Endothelial cell of coronary artery (primary cell): ENCODE data around the gene GPR27. TPM values are rescaled to one million over a fixed set of nuclear protein-coding genes. Genes with fewer than 3 reads are reported as not detected.

Source experiments
- total RNA-seq: library from RNA; depleted of rRNA; stranded (reverse); fragments of >200 nt; gene quantifications from 2 replicates; pipeline ENCODE4 v1.2.3, GENCODE V29; 2014

The GPR27 gene, protein sequence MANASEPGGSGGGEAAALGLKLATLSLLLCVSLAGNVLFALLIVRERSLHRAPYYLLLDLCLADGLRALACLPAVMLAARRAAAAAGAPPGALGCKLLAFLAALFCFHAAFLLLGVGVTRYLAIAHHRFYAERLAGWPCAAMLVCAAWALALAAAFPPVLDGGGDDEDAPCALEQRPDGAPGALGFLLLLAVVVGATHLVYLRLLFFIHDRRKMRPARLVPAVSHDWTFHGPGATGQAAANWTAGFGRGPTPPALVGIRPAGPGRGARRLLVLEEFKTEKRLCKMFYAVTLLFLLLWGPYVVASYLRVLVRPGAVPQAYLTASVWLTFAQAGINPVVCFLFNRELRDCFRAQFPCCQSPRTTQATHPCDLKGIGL
- not detected in 2 replicates for total RNA-seq

DNA sequence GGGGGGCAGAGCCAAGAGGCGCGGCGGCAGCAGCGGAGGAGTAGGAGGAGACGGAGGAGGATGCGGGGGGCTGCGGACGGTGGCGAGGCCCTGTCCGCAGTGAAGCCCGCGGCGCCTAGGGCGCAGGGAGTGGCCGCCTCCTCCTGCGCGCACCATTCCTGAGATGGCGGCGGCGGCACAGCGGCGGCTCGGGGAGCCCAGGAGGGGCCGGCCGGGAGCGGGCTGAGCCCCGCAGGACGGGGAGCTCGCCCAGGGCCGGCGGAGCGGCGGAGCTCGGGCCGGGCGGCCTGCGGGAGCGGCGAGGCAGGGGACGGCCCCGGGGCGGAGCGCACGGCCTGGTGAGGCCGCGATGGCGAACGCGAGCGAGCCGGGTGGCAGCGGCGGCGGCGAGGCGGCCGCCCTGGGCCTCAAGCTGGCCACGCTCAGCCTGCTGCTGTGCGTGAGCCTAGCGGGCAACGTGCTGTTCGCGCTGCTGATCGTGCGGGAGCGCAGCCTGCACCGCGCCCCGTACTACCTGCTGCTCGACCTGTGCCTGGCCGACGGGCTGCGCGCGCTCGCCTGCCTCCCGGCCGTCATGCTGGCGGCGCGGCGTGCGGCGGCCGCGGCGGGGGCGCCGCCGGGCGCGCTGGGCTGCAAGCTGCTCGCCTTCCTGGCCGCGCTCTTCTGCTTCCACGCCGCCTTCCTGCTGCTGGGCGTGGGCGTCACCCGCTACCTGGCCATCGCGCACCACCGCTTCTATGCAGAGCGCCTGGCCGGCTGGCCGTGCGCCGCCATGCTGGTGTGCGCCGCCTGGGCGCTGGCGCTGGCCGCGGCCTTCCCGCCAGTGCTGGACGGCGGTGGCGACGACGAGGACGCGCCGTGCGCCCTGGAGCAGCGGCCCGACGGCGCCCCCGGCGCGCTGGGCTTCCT lies at the start of gene GPR27:
Gene GPR27 (plus strand): TSS at position 155 of the 909 bp plus-strand sequence. CDS start 195 bp downstream, at position 350.

GRCh38 chr3:71725271-71725991 lies 28.2 kb upstream of the GPR27 start, which contains the start of gene EIF4E3:
EIF4E3 (minus strand) TSS chr3:71725402; CDS start chr3:71725367, 35 bp downstream.

DNA sequence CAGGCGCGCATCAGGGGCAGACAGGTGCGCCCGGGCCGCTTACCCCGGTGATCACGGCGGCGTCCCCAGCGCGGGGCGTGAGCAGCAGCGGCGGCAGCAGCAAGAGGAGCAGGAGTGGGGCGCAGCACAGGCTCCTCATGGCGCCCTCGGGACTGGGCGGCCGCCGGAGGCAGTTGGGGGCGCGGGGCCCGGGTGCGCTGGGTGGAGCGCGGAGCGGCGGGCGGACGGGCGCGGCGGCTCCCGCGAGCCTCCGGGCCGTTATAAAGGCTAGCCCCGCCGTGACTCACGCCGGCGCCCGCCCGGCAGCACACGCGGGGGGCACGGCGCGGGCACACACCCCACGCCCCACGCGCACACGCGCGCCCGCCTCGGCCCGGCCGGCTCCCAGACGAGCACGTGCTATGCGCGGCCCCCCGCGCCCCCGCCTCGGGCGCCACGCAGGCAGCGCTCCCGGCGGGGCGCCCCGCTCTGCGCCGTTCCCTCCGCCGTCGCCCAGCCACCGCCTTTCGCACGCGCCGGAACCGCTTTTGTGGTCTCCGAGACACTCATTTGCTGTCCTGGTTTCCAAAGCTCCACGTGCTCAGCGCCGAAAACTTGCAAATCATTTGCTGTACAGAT lies 31.4 kb downstream of the GPR27 start, which contains the start of gene PROK2:
Gene PROK2 (minus strand): TSS at position 235 of the 618 bp plus-strand sequence. CDS start 96 bp downstream, at position 139.

Other genes with a start within 250 kb of the GPR27 start
- gene FOXP1, start 170.1 kb upstream of the GPR27 start, total RNA-seq, result 42.9 and 44.4 TPM in 2 replicates
- 1.0 and 1.3 TPM in 2 replicates for gene EIF4E3, start 28.5 kb upstream of the GPR27 start, total RNA-seq
- gene PROK2, start 31.3 kb downstream of the GPR27 start, total RNA-seq, result not detected in 2 replicates